Parathyroid adenoma (tissue), 2 donors: ENCODE data around the gene XXYLT1.

Experiments used
- H2AFZ ChIP-seq: fragments of 300-600 bp; sonication (generic); one replicate; pipeline ENCODE4 v1.7.0; 2017; ENCODE audit warnings: antibody characterized with exemption, mild to moderate bottlenecking
- H3K27ac ChIP-seq: fragments of 300-600 bp; sonication (generic); one replicate; pipeline ENCODE4 v1.7.0; 2017
- H3K27me3 ChIP-seq: fragments of 300-600 bp; sonication (generic); one replicate; pipeline ENCODE4 v1.7.0; 2017; ENCODE audit warnings: low read length; ENCODE audit not compliant: control insufficient read depth, insufficient read depth
- H3K36me3 ChIP-seq: fragments of 300-600 bp; sonication (generic); one replicate; pipeline ENCODE4 v1.7.0; 2017; ENCODE audit warnings: low read length; ENCODE audit not compliant: control insufficient read depth, insufficient read depth
- H3K4me1 ChIP-seq: fragments of 300-600 bp; sonication (generic); one replicate; pipeline ENCODE4 v1.7.0; 2017; ENCODE audit warnings: control low read depth
- H3K4me2 ChIP-seq: fragments of 300-600 bp; sonication (generic); one replicate; pipeline ENCODE4 v1.7.0; 2017; ENCODE audit warnings: low read length
- H3K4me3 ChIP-seq: fragments of 300-600 bp; sonication (generic); one replicate; pipeline ENCODE4 v1.7.0; 2017; ENCODE audit warnings: low read depth, low read length
- H3K79me2 ChIP-seq: fragments of 300-600 bp; sonication (generic); one replicate; pipeline ENCODE4 v1.7.0; 2017; ENCODE audit warnings: control low read depth
- H3K9ac ChIP-seq: fragments of 300-600 bp; sonication (generic); one replicate; pipeline ENCODE4 v1.7.0; 2017; ENCODE audit warnings: mild to moderate bottlenecking
- H3K9me3 ChIP-seq: fragments of 300-600 bp; sonication (generic); one replicate; pipeline ENCODE4 v1.7.0; 2017; ENCODE audit warnings: low read length; ENCODE audit not compliant: control insufficient read depth
- TF ChIP-seq, protein P1 (sequence below): fragments of 300-600 bp; sonication (generic); IDR thresholded peaks from one replicate; pipeline ENCODE4 v1.7.0; 2017; ENCODE audit warnings: antibody characterized with exemption, mild to moderate bottlenecking
- donor health status: primary hyperparathyroidism.

XXYLT1 gene

DNA sequence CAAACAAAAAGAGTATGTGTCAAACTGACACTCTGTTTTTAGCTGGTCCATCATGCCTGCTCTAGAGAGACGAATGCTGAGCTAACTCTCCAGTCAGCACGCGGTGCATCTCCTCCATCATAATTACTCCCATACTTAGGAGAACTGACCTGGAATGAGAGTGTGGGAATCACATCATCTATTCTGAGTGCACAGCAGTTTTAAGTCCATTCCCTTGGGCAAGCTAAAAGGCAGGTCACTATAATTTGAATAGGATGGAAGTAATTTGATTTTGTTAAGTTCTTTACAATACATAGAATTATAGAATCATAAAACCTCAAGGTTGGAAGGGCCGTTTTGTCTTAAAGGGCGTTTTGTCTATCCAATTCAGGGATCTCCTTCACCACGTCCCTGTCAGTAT lies 251.6 kb downstream of the XXYLT1 start:
- no peak overlapping the region for H3K4me3 ChIP-seq
- no peak overlapping the region for H3K4me2 ChIP-seq
- H3K79me2 ChIP-seq = no peaks in the 10 kb centered on the region
- H3K27me3 ChIP-seq = no peaks in the 10 kb centered on the region
- no peaks in the 10 kb centered on the region for H3K36me3 ChIP-seq
- no peak overlapping the region for H2AFZ ChIP-seq
- no peaks in the 10 kb centered on the region for H3K9me3 ChIP-seq
- H3K27ac ChIP-seq = no peak overlapping the region
- no peaks in the 10 kb centered on the region for H3K4me1 ChIP-seq
- TF ChIP-seq, protein P1, sequence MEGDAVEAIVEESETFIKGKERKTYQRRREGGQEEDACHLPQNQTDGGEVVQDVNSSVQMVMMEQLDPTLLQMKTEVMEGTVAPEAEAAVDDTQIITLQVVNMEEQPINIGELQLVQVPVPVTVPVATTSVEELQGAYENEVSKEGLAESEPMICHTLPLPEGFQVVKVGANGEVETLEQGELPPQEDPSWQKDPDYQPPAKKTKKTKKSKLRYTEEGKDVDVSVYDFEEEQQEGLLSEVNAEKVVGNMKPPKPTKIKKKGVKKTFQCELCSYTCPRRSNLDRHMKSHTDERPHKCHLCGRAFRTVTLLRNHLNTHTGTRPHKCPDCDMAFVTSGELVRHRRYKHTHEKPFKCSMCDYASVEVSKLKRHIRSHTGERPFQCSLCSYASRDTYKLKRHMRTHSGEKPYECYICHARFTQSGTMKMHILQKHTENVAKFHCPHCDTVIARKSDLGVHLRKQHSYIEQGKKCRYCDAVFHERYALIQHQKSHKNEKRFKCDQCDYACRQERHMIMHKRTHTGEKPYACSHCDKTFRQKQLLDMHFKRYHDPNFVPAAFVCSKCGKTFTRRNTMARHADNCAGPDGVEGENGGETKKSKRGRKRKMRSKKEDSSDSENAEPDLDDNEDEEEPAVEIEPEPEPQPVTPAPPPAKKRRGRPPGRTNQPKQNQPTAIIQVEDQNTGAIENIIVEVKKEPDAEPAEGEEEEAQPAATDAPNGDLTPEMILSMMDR = no peak
- no peak overlapping the region for H3K9ac ChIP-seq
